HepG2 (cell line): ENCODE data around the gene OTUD7B. TPM values are rescaled to one million over a fixed set of nuclear protein-coding genes. Genes with fewer than 3 reads are reported as not detected.

ENCODE experiments used
- MAF1 ChIP-seq: sonication (generic); formaldehyde crosslinking; IDR thresholded peaks from 2 replicates; pipeline ENCODE4 v1.5.0; 2020; ENCODE audit warnings: missing genetic modification reagents, borderline replicate concordance
- ZNF496 ChIP-seq: sonication (generic); formaldehyde crosslinking; IDR thresholded peaks from 2 replicates; pipeline ENCODE4 v1.8.1; 2023; ENCODE audit warnings: mild to moderate bottlenecking, moderate library complexity, missing genetic modification reagents; ENCODE audit not compliant: insufficient replicate concordance
- ZNF644 ChIP-seq: IDR thresholded peaks from 2 replicates; pipeline ENCODE4 v1.6.1; 2016; ENCODE audit warnings: low read depth
- polyA plus RNA-seq, 8 experiments: library from polyadenylated mRNA; depleted of rRNA in 3 of 8; stranded (reverse) in 7 of 8; unstranded in 1 of 8; fragments of >200 nt; fragmentation: Illumina TruSeq in 4 of 8; extraction: Trizol in 4 of 8; gene quantifications; 2 replicates each; pipeline versions ENCODE4 v1.2.1 to v1.2.3, GENCODE V29; 2011 to 2016; ENCODE audit warnings: low read depth in 4 of 8, missing spikeins in 1 of 8, mixed read lengths in 1 of 8; ENCODE audit not compliant: insufficient read depth in 1 of 8
- total RNA-seq, 5 experiments: library from RNA; depleted of rRNA; stranded (reverse); fragments of >200 nt; fragmentation: Illumina TruSeq; extraction: Trizol; gene quantifications; 2 replicates each; pipeline ENCODE4 v1.2.3, GENCODE V29; 2016; ENCODE audit warnings: low read depth in 1 of 5
- TF ChIP-seq, protein P1 (sequence below): sonication (generic); formaldehyde crosslinking; IDR thresholded peaks from 2 replicates; pipeline ENCODE4 v1.5.0; 2020; ENCODE audit warnings: missing genetic modification reagents, mild to moderate bottlenecking, borderline replicate concordance
- TF ChIP-seq, protein P2 (sequence below): sonication (generic); formaldehyde crosslinking; IDR thresholded peaks from 2 replicates; pipeline ENCODE4 v1.5.0; 2020; ENCODE audit warnings: mild to moderate bottlenecking, missing genetic modification reagents
- TF ChIP-seq, protein P3 (sequence below): sonication (generic); formaldehyde crosslinking; IDR thresholded peaks from 2 replicates; pipeline ENCODE4 v1.5.0; 2020; ENCODE audit warnings: mild to moderate bottlenecking, missing genetic modification reagents, borderline replicate concordance
- TF ChIP-seq, protein P4 (sequence below): sonication (generic); formaldehyde crosslinking; IDR thresholded peaks from 2 replicates; pipeline ENCODE4 v1.9.0; 2022; ENCODE audit warnings: missing genetic modification reagents, mild to moderate bottlenecking, borderline replicate concordance

Gene OTUD7B
- total and polyA plus RNA-seq, 2 of the 13 experiments (the other 11 are each of a cell fraction or from before 2014, with no cell fraction given) = 5.1 to 11.2 TPM

DNA sequence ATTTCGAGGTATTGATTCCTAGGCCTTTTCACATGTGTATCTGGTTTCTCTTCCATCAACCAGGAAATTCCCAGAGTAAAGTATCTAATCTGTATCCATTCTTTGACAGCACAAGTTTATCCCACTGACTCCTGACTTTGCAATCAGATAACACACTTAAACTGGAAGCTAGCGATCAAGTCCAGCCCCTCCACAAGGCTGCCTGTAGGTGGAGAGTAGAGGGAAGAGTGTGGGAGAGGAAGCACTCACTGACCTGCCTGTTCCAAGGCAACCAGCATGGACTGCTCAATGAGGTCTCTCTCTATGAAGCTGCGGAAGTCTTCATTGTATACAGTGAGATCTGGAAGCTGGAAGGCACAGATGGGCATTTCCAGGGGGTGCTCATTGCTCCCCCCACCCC lies 43.5 kb downstream of the OTUD7B start (continued):
- TF ChIP-seq, protein P1, sequence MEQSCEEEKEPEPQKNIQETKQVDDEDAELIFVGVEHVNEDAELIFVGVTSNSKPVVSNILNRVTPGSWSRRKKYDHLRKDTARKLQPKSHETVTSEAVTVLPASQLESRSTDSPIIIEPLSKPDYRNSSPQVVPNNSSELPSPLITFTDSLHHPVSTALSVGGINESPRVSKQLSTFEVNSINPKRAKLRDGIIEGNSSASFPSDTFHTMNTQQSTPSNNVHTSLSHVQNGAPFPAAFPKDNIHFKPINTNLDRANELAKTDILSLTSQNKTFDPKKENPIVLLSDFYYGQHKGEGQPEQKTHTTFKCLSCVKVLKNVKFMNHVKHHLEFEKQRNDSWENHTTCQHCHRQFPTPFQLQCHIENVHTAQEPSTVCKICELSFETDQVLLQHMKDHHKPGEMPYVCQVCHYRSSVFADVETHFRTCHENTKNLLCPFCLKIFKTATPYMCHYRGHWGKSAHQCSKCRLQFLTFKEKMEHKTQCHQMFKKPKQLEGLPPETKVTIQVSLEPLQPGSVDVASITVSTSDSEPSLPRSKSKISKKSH (CRISPR knock-in tag) = no peak
- TF ChIP-seq MAF1 (CRISPR knock-in tag) (no peak), ZNF496 (CRISPR knock-in tag) (no peak), ZNF644 (CRISPR knock-in tag) (no peak)
- TF ChIP-seq, protein P2, sequence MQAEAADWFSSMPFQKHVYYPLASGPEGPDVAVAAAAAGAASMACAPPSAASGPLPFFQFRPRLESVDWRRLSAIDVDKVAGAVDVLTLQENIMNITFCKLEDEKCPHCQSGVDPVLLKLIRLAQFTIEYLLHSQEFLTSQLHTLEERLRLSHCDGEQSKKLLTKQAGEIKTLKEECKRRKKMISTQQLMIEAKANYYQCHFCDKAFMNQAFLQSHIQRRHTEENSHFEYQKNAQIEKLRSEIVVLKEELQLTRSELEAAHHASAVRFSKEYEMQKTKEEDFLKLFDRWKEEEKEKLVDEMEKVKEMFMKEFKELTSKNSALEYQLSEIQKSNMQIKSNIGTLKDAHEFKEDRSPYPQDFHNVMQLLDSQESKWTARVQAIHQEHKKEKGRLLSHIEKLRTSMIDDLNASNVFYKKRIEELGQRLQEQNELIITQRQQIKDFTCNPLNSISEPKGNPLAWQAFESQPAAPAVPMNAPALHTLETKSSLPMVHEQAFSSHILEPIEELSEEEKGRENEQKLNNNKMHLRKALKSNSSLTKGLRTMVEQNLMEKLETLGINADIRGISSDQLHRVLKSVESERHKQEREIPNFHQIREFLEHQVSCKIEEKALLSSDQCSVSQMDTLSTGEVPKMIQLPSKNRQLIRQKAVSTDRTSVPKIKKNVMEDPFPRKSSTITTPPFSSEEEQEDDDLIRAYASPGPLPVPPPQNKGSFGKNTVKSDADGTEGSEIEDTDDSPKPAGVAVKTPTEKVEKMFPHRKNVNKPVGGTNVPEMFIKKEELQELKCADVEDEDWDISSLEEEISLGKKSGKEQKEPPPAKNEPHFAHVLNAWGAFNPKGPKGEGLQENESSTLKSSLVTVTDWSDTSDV (CRISPR knock-in tag) = no peak
- TF ChIP-seq, protein P3, sequence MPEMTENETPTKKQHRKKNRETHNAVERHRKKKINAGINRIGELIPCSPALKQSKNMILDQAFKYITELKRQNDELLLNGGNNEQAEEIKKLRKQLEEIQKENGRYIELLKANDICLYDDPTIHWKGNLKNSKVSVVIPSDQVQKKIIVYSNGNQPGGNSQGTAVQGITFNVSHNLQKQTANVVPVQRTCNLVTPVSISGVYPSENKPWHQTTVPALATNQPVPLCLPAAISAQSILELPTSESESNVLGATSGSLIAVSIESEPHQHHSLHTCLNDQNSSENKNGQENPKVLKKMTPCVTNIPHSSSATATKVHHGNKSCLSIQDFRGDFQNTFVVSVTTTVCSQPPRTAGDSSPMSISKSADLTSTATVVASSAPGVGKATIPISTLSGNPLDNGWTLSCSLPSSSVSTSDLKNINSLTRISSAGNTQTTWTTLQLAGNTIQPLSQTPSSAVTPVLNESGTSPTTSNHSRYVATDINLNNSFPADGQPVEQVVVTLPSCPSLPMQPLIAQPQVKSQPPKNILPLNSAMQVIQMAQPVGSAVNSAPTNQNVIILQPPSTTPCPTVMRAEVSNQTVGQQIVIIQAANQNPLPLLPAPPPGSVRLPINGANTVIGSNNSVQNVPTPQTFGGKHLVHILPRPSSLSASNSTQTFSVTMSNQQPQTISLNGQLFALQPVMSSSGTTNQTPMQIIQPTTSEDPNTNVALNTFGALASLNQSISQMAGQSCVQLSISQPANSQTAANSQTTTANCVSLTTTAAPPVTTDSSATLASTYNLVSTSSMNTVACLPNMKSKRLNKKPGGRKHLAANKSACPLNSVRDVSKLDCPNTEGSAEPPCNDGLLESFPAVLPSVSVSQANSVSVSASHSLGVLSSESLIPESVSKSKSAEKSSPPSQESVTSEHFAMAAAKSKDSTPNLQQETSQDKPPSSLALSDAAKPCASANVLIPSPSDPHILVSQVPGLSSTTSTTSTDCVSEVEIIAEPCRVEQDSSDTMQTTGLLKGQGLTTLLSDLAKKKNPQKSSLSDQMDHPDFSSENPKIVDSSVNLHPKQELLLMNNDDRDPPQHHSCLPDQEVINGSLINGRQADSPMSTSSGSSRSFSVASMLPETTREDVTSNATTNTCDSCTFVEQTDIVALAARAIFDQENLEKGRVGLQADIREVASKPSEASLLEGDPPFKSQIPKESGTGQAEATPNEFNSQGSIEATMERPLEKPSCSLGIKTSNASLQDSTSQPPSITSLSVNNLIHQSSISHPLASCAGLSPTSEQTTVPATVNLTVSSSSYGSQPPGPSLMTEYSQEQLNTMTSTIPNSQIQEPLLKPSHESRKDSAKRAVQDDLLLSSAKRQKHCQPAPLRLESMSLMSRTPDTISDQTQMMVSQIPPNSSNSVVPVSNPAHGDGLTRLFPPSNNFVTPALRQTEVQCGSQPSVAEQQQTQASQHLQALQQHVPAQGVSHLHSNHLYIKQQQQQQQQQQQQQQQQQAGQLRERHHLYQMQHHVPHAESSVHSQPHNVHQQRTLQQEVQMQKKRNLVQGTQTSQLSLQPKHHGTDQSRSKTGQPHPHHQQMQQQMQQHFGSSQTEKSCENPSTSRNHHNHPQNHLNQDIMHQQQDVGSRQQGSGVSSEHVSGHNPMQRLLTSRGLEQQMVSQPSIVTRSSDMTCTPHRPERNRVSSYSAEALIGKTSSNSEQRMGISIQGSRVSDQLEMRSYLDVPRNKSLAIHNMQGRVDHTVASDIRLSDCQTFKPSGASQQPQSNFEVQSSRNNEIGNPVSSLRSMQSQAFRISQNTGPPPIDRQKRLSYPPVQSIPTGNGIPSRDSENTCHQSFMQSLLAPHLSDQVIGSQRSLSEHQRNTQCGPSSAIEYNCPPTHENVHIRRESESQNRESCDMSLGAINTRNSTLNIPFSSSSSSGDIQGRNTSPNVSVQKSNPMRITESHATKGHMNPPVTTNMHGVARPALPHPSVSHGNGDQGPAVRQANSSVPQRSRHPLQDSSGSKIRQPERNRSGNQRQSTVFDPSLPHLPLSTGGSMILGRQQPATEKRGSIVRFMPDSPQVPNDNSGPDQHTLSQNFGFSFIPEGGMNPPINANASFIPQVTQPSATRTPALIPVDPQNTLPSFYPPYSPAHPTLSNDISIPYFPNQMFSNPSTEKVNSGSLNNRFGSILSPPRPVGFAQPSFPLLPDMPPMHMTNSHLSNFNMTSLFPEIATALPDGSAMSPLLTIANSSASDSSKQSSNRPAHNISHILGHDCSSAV (CRISPR knock-in tag) = no peak
- TF ChIP-seq, protein P4, sequence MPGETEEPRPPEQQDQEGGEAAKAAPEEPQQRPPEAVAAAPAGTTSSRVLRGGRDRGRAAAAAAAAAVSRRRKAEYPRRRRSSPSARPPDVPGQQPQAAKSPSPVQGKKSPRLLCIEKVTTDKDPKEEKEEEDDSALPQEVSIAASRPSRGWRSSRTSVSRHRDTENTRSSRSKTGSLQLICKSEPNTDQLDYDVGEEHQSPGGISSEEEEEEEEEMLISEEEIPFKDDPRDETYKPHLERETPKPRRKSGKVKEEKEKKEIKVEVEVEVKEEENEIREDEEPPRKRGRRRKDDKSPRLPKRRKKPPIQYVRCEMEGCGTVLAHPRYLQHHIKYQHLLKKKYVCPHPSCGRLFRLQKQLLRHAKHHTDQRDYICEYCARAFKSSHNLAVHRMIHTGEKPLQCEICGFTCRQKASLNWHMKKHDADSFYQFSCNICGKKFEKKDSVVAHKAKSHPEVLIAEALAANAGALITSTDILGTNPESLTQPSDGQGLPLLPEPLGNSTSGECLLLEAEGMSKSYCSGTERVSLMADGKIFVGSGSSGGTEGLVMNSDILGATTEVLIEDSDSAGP (CRISPR knock-in tag) = no peak
